RWPE2 (cell line): ENCODE measurements around the gene MKNK2.
A peak's percentile ranks its signal among the peaks of the same experiment; 100 is the strongest.

Experiments
- ATAC-seq: fragments of 200-7000 bp; cut with Tn5 transposase; 3 replicates; pipeline ENCODE4 v1.9.1; 2021; ENCODE audit warnings: low read depth
- DNase-seq: peaks from one replicate; pipeline ENCODE4 v3.0.0-alpha.2; 2020; ENCODE audit warnings: low spot score
- H3K27ac ChIP-seq: fragments of 450-650 bp; 2 replicates; pipeline ENCODE4 v1.5.1; 2017; ENCODE audit warnings: mild to moderate bottlenecking; ENCODE audit not compliant: poor library complexity, severe bottlenecking
- H3K27me3 ChIP-seq: fragments of 250-450 bp; sonication (Bioruptor Pico); 2 replicates; pipeline ENCODE4 v1.5.1; 2021; ENCODE audit warnings: mild to moderate bottlenecking, moderate library complexity; ENCODE audit not compliant: insufficient read depth, poor library complexity, severe bottlenecking
- H3K36me3 ChIP-seq: fragments of 250-450 bp; sonication (Bioruptor Pico); 2 replicates; pipeline ENCODE4 v1.5.1; 2020; ENCODE audit warnings: low read depth, mild to moderate bottlenecking, moderate library complexity
- H3K4me1 ChIP-seq: fragments of 250-450 bp; sonication (Bioruptor Pico); 2 replicates; pipeline ENCODE4 v1.5.1; 2021; ENCODE audit warnings: mild to moderate bottlenecking, moderate library complexity; ENCODE audit not compliant: insufficient read depth, poor library complexity, severe bottlenecking
- H3K4me3 ChIP-seq: fragments of 250-450 bp; sonication (Bioruptor Pico); 2 replicates; pipeline ENCODE4 v1.5.1; 2021; ENCODE audit warnings: mild to moderate bottlenecking, moderate library complexity; ENCODE audit not compliant: severe bottlenecking
- H3K9me3 ChIP-seq: fragments of 250-450 bp; sonication (Bioruptor Pico); 2 replicates; pipeline ENCODE4 v1.5.1; 2021; ENCODE audit warnings: mild to moderate bottlenecking, moderate library complexity; ENCODE audit not compliant: severe bottlenecking
- CTCF ChIP-seq: fragments of 450-650 bp; IDR thresholded peaks from one replicate; pipeline ENCODE4 v1.5.1; 2017; ENCODE audit warnings: mild to moderate bottlenecking, moderate library complexity; ENCODE audit not compliant: poor library complexity, severe bottlenecking

The MKNK2 gene

GRCh38 chr19:2051773-2052704 is 995 bp upstream of the MKNK2 start:
- TF ChIP-seq CTCF, result no peak
- no peak for ATAC-seq
- Histone ChIP-seq H3K36me3 (peaks cover 35% of the 10 kb centered on the region), H3K27me3 (no peaks in the 10 kb centered on the region), H3K4me3 (no peak overlapping the region), H3K4me1 (peaks cover 46% of the 10 kb centered on the region), H3K9me3 (no peaks in the 10 kb centered on the region), H3K27ac (peak overlapping the region; percentile 83)
- DNase-seq, result no peak

GRCh38 chr19:2050349-2050990 is 574 bp downstream of the MKNK2 start:
- Histone ChIP-seq H3K9me3 (no peaks in the 10 kb centered on the region), H3K4me3 (peak overlapping the region; percentile 77), H3K36me3 (peaks cover 51% of the 10 kb centered on the region), H3K4me1 (peaks cover 46% of the 10 kb centered on the region), H3K27ac (peak overlapping the region; percentile 83), H3K27me3 (no peaks in the 10 kb centered on the region)
- DNase-seq (no peak), ATAC-seq (no peak)
- TF ChIP-seq CTCF, result no peak

GRCh38 chr19:2049741-2050348 is 1.2 kb downstream of the MKNK2 start:
- Histone ChIP-seq H3K27ac (peak overlapping the region; percentile 83), H3K36me3 (peaks cover 57% of the 10 kb centered on the region), H3K9me3 (no peaks in the 10 kb centered on the region), H3K4me3 (peak overlapping the region; percentile 77), H3K27me3 (no peaks in the 10 kb centered on the region), H3K4me1 (peaks cover 42% of the 10 kb centered on the region)
- no peak for TF ChIP-seq CTCF
- DNase-seq (peak; percentile 59), ATAC-seq (peak; percentile 25)

GRCh38 chr19:2048959-2049740 is 1.9 kb downstream of the MKNK2 start:
- peaks cover 64% of the 10 kb centered on the region for H3K36me3 ChIP-seq
- ATAC-seq (peak; percentile 1; the same call in 2 of the 3 replicates), DNase-seq (no peak)
- no peaks in the 10 kb centered on the region for H3K27me3 ChIP-seq
- TF ChIP-seq CTCF, result no peak
- H3K4me1 ChIP-seq, result peaks cover 37% of the 10 kb centered on the region
- H3K9me3 ChIP-seq, result no peaks in the 10 kb centered on the region
- peak overlapping the region; percentile 77 for H3K4me3 ChIP-seq
- peak overlapping the region; percentile 83 for H3K27ac ChIP-seq
